Stimulated activated CD4-positive, alpha-beta T cell treated with anti-CD3 and anti-CD28 coated beads, Interleukin-1b, Interleukin-23, amount 100 ng/mL, for 24 hours (primary cell): ENCODE results near the gene LHX3.

Experiments used
- DNase-seq, 4 experiments: peaks; one replicate each; pipeline ENCODE4 v3.0.0-alpha.2; 2020; ENCODE audit warnings: low read depth in 4 of 4, low spot score in 1 of 4

LHX3 gene

GRCh38 chr9:136179101-136179616, 25.8 kb downstream of the LHX3 start:
- no peak for DNase-seq

- DNase-seq = no peak
Measured at GRCh38 chr9:136178773-136179075, 26.2 kb downstream of the LHX3 start.

GRCh38 chr9:136178061-136178772, 26.7 kb downstream of the LHX3 start:
- no peak for DNase-seq

- no peak for DNase-seq
Measured at GRCh38 chr9:136177224-136177623, 27.7 kb downstream of the LHX3 start.

- no peak for DNase-seq
Measured at GRCh38 chr9:136175616-136176197, 29.2 kb downstream of the LHX3 start.

- DNase-seq = no peak
Measured at GRCh38 chr9:136174779-136175615, 29.9 kb downstream of the LHX3 start.

- DNase-seq = no peak
Measured at GRCh38 chr9:136173648-136174290, 31.2 kb downstream of the LHX3 start.

- DNase-seq = no peak
Measured at GRCh38 chr9:136172412-136173079, 32.4 kb downstream of the LHX3 start.

GRCh38 chr9:136171801-136172411, 33.0 kb downstream of the LHX3 start:
- DNase-seq = no peak

- no peak for DNase-seq
Measured at GRCh38 chr9:136171009-136171800, 33.7 kb downstream of the LHX3 start.

GRCh38 chr9:136170006-136170901, 34.7 kb downstream of the LHX3 start:
- peak; percentile 19 to 40 (median 30) for DNase-seq

GRCh38 chr9:136169495-136169894, 35.4 kb downstream of the LHX3 start:
- DNase-seq = no peak

- DNase-seq = no peak
Measured at GRCh38 chr9:136163248-136163850, 41.6 kb downstream of the LHX3 start.

GRCh38 chr9:136160995-136161610, 43.8 kb downstream of the LHX3 start:
- DNase-seq = no peak

GRCh38 chr9:136160381-136160841, 44.5 kb downstream of the LHX3 start:
- no peak for DNase-seq

GRCh38 chr9:136159851-136160250, 45.1 kb downstream of the LHX3 start:
- no peak for DNase-seq

GRCh38 chr9:136157477-136158265, 47.3 kb downstream of the LHX3 start:
- no peak for DNase-seq
